Type B pancreatic cell (in vitro differentiated cells): ENCODE data around the gene GMPR. TPM values are rescaled to one million over a fixed set of nuclear protein-coding genes. Genes with fewer than 3 reads are reported as not detected.
"Not testable (repeated sequence)": the region's sequence is repeated elsewhere in the genome, so short reads cannot be mapped to it uniquely, and the experiment has no call there.

Source experiments
- DNase-seq: peaks from one replicate; pipeline ENCODE4 v3.0.0; 2021; ENCODE audit warnings: mixed read lengths; ENCODE audit not compliant: unreplicated experiment; ENCODE audit errors: extremely low spot score
- H3K27ac Mint-ChIP-seq: 2 replicates; pipeline ENCODE4 v1.8.0; 2021; ENCODE audit warnings: mild to moderate bottlenecking, mixed read lengths
- H3K27me3 Mint-ChIP-seq: 2 replicates; pipeline ENCODE4 v1.8.0; 2021; ENCODE audit warnings: mixed read lengths
- H3K36me3 Mint-ChIP-seq: 2 replicates; pipeline ENCODE4 v1.8.0; 2021; ENCODE audit warnings: mixed read lengths
- H3K4me1 Mint-ChIP-seq: one replicate; pipeline ENCODE4 v1.8.0; 2021; ENCODE audit warnings: mixed read lengths; ENCODE audit not compliant: unreplicated experiment
- H3K4me3 Mint-ChIP-seq: 2 replicates; pipeline ENCODE4 v1.8.0; 2021; ENCODE audit warnings: mild to moderate bottlenecking, mixed read lengths
- H3K9me3 Mint-ChIP-seq: 2 replicates; pipeline ENCODE4 v1.8.0; 2021; ENCODE audit warnings: mixed read lengths
- total RNA-seq: library from RNA; stranded (reverse); gene quantifications from 2 replicates; pipeline ENCODE4 v1.2.1, GENCODE V29; 2021; ENCODE audit warnings: low replicate concordance
- TF ChIP-seq, protein P1 (sequence below): fragments of 200-600 bp; sonication (generic); conservative IDR thresholded peaks from 2 replicates; pipeline ENCODE4 v1.5.0; 2021; ENCODE audit warnings: antibody characterized with exemption, mild to moderate bottlenecking

GMPR gene
- total RNA-seq, 1 donor from 2014 or later = 3.8 TPM

DNA sequence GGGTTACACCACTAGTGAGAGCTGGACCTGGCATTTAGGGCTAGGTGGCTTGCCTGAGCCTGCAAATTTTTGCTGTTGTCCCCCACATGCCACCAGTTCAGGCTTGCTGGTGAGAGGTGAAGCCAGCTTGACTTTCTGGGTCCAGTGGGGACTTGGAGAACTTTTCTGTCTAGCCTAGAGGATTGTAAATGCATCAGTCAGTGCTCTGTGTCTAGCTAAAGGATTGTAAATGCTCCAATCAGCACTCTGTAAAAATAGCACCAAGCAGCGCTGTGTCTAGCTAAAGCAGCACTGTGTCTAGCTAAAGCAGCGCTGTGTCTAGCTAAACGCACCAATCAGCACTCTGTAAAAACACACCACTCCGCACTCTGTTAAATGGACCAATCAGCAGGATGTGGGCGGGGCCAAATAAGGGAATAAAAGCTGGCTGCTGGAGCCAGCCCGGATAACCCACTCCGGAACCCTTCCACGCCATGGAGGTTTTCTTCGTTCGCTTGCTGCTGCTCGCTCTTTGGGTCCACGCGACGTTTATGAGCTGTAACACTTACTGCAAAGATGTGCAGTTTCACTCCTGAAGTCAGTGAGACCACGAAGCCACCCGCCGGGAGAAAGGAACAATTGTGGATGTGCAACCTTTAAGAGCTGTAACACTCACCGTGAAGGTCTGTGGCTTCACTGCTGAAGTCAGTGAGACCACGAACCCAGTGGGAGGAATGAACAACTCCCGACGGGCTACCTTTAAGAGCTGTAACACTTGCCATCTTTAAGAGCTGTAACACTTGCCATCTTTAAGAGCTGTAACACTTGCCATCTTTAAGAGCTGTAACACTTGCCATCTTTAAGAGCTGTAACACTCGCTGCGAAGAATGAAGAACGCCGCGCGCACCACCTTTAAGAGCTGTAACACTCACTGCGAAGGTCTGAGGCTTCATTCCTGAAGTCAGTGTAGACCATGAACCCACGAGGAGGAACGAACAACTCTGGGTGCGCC is 27.3 kb downstream of the GMPR start:
- H3K27me3 Mint-ChIP-seq = peaks cover 4% of the 10 kb centered on the region
- H3K27ac Mint-ChIP-seq = no peak overlapping the region
- no peaks in the 10 kb centered on the region for H3K9me3 Mint-ChIP-seq
- no peak overlapping the region for H3K4me3 Mint-ChIP-seq
- TF ChIP-seq, protein P1, sequence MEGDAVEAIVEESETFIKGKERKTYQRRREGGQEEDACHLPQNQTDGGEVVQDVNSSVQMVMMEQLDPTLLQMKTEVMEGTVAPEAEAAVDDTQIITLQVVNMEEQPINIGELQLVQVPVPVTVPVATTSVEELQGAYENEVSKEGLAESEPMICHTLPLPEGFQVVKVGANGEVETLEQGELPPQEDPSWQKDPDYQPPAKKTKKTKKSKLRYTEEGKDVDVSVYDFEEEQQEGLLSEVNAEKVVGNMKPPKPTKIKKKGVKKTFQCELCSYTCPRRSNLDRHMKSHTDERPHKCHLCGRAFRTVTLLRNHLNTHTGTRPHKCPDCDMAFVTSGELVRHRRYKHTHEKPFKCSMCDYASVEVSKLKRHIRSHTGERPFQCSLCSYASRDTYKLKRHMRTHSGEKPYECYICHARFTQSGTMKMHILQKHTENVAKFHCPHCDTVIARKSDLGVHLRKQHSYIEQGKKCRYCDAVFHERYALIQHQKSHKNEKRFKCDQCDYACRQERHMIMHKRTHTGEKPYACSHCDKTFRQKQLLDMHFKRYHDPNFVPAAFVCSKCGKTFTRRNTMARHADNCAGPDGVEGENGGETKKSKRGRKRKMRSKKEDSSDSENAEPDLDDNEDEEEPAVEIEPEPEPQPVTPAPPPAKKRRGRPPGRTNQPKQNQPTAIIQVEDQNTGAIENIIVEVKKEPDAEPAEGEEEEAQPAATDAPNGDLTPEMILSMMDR = no peak
- DNase-seq = no peak
- H3K4me1 Mint-ChIP-seq = no peaks in the 10 kb centered on the region
- no peaks in the 10 kb centered on the region for H3K36me3 Mint-ChIP-seq

DNA sequence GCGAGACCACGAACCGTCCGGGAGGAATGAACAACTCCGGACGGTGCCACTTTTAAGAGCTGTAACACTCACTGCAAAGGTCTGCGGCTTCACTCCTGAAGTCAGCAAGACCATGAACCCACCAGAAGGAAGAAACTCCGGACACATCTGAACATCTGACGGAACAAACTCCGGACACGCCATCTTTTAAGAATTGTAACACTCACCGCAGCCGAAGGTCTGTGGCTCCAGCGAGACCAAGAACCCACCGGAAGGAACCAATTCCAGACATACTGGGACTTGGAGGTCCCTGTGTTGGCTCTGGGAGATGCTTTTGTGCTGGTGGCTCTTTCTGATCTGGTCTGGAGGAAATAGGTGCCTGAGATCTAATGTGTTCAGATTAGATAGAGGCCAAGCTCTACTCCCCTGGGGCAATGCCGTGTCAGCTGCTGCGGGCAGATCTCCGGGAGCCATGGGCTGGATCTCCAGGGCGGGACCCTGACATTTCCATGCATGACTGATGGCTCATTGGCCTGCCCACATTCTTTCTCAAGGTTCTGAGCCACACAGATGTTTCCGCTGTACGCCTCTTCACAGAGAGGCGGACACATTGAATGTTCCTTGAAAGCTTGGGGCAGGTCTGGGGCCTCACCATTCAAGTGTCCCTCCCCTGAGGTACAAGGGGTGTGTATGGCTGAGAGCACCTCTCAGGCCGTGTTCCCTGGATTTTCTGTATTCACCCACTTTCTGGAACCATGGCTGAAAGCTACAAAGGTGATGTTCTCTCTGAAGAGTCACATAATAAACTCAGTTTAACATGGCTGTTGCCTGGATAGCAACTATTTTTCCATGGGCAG is 29.3 kb downstream of the GMPR start:
- Mint-ChIP-seq H3K36me3 (no peaks in the 10 kb centered on the region), H3K27me3 (peaks cover 4% of the 10 kb centered on the region), H3K9me3 (no peaks in the 10 kb centered on the region), H3K4me1 (peaks cover under 1% of the 10 kb centered on the region), H3K27ac (no peak overlapping the region), H3K4me3 (no peak overlapping the region)
- TF ChIP-seq, protein P1 = no peak
- DNase-seq = no peak

DNA sequence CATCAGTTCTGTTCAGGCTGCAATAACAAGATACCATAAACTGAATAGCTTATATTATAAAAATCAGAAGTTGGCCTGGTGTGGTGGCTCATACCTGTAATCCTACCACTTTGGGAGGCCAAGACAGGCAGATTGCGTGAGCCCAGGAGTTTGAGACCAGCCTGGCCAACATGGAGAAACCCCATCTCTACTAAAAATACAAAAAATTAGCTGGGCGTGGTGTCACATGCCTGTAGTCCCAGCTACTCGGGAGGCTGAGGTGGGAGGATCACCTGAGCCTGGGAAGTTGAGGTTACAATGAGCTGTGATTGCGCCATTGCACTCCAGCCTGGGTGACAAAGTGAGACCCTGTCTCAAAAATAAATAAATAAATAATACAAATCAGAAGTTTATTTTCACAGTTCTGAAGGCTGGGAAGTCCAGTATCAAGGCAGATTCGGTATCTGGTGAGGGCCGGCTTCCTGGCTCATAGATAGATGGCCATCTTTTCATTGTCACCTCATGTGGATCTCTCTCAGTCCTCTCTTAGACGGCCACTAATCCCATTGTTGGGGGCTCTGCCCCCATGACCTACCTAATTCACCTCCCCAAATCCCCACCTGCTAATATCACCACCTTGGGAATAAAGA is 31.2 kb downstream of the GMPR start:
- H3K9me3 Mint-ChIP-seq, H3K27ac Mint-ChIP-seq, H3K36me3 Mint-ChIP-seq, DNase-seq, H3K4me1 Mint-ChIP-seq, H3K27me3 Mint-ChIP-seq, H3K4me3 Mint-ChIP-seq: not testable (repeated sequence)

DNA sequence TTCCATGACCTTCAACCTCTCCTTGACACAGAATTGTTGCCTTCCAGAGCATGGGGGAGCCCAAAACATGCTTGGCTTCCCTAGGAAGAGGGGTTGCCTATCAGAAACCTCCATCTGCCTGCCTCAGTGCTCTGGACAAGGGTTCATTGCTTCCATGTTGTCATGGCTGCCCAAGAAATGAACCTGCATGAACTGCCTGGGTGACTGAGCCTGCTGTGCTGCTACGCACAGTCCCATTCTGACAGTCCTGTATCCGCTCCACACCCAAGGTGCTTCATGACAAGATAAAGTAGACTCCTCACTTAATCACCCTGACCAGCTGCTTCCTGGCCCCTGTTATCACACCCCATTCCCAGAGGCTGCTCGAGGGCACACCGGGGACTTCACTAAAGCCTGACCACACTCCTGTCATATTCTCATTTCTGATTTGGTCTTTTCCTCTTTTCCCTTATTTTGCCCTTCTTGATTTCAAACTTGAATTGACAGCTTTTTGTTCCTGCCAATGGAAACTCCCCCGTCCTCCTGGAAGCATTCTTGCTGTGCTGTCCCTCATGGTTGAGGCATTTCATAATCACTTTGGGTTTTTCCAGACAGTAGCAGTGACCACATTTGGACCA is 31.9 kb downstream of the GMPR start:
- Mint-ChIP-seq H3K27ac (no peak overlapping the region), H3K27me3 (peaks cover 4% of the 10 kb centered on the region), H3K36me3 (no peaks in the 10 kb centered on the region), H3K4me3 (no peak overlapping the region), H3K9me3 (no peaks in the 10 kb centered on the region), H3K4me1 (peaks cover 6% of the 10 kb centered on the region)
- DNase-seq = no peak
- TF ChIP-seq, protein P1 = no peak

DNA sequence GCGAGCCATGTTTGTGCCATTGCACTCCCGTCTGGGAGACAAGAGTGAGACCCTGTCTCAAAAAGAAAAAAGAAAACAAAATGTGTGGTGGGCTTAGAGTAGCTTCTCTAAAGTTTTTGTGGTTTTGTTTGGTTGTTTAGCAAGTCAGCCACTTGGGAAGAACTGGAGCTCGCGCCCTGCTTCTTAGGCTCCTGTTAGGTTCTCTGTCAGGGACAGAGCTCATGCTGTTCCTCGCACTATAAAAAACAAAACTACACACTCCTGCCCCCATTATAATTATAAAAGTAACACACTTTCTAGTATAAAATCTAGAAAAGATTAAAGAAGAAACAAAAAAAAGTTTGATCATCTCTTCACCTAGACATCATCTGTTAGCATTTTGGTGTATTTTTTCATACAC is 33.0 kb downstream of the GMPR start:
- no peaks in the 10 kb centered on the region for H3K36me3 Mint-ChIP-seq
- peaks cover 4% of the 10 kb centered on the region for H3K27me3 Mint-ChIP-seq
- no peak for DNase-seq
- H3K4me1 Mint-ChIP-seq = peaks cover 7% of the 10 kb centered on the region
- H3K9me3 Mint-ChIP-seq = no peaks in the 10 kb centered on the region
- no peak overlapping the region for H3K4me3 Mint-ChIP-seq
- TF ChIP-seq, protein P1 = no peak
- H3K27ac Mint-ChIP-seq = no peak overlapping the region
